K562 (cell line): ENCODE data around the gene TLR1. TPM values are rescaled to one million over a fixed set of nuclear protein-coding genes. Genes with fewer than 3 reads are reported as not detected.

ENCODE experiments used
- ATAC-seq: fragments of 200-7000 bp; cut with Tn5 transposase; 3 replicates; pipeline ENCODE4 v1.9.1; 2020; ENCODE audit warnings: moderate library complexity
- BruUV-seq: library from RNA; stranded (reverse); fragments of 400-500 nt; replicated peaks from 2 replicates; lab custom pipeline; 2021; lab: Mats Ljungman, UMichigan
- CTCF ChIA-PET: fragments of 300-600 bp; formaldehyde crosslinking; extraction: SDS; loops from one replicate; lab custom pipeline; 2021; ENCODE audit warnings: low intra/inter-chr PET ratio; lab: Yijun Ruan, JAX
- POLR2A ChIA-PET: fragments of 300-600, 350-650 bp; sonication (Branson Sonifier 250); formaldehyde crosslinking; extraction: SDS; loops from one replicate; lab custom pipeline; 2021; ENCODE audit warnings: antibody characterized with exemption, inconsistent platforms; lab: Yijun Ruan, JAX
- DNase-seq, 4 experiments: peaks; one replicate each; pipeline versions ENCODE4 v3.0.0 to v3.0.0-alpha.2; 2011 to 2018; ENCODE audit warnings: low spot score in 3 of 4, mixed read lengths in 3 of 4; ENCODE audit errors: extremely low read depth in 1 of 4
- FAIRE-seq: peaks from 2 replicates; lab custom pipeline; 2011; peaks lifted over from hg19 to GRCh38; lab: Jason Lieb, UNC
- H2AFZ ChIP-seq: 2 replicates; pipeline ENCODE4 v1.6.0; 2011; ENCODE audit warnings: low read depth, low read length, control low read depth, inconsistent platforms
- H3K27ac ChIP-seq: fragments of 200-600 bp; 3 replicates; pipeline ENCODE4 v1.8.0; 2011; ENCODE audit warnings: low read depth, mild to moderate bottlenecking, control low read depth, inconsistent platforms, low read length, moderate library complexity, mixed read lengths; ENCODE audit errors: extremely low read depth
- H3K27me3 ChIP-seq, 2 experiments: fragments of 300-600 bp in 1 of 2; 2 replicates in 1 of 2; 3 replicates in 1 of 2; pipeline versions ENCODE4 v1.6.0 to v1.8.0; 2011; ENCODE audit warnings: inconsistent platforms in 2 of 2, low read length in 2 of 2, mild to moderate bottlenecking in 1 of 2, mixed read lengths in 1 of 2, moderate library complexity in 1 of 2; ENCODE audit not compliant: control insufficient read depth in 2 of 2, insufficient read depth in 2 of 2
- H3K36me3 ChIP-seq: fragments of 300-600 bp; 3 replicates; pipeline ENCODE4 v1.8.0; 2011; ENCODE audit warnings: mild to moderate bottlenecking, low read length, inconsistent platforms; ENCODE audit not compliant: control insufficient read depth, insufficient read depth
- H3K4me1 ChIP-seq, 2 experiments: fragments of 200-600 bp in 1 of 2; replicated peaks in 1 of 2; 2 replicates in 1 of 2; 3 replicates in 1 of 2; pipeline versions ENCODE4 v1.5.1 to v1.8.0; 2011; ENCODE audit warnings: inconsistent platforms in 2 of 2, low read length in 2 of 2, mild to moderate bottlenecking in 1 of 2, mixed read lengths in 1 of 2, moderate library complexity in 1 of 2; ENCODE audit not compliant: control insufficient read depth in 2 of 2, insufficient read depth in 2 of 2
- H3K4me2 ChIP-seq: 2 replicates; pipeline ENCODE4 v1.6.1; 2011; ENCODE audit warnings: low read length, control low read depth, inconsistent platforms, mixed read lengths; ENCODE audit not compliant: insufficient read depth
- H3K4me3 ChIP-seq: fragments of 200-600 bp; sonication (generic), shearing (Covaris generic); 2 replicates; pipeline ENCODE4 v1.5.1; 2016; ENCODE audit warnings: control low read depth, inconsistent platforms
- H3K79me2 ChIP-seq: fragments of 200-600 bp; 3 replicates; pipeline ENCODE4 v1.8.0; 2011; ENCODE audit warnings: low read length, inconsistent platforms; ENCODE audit not compliant: control insufficient read depth, insufficient read depth
- H3K9ac ChIP-seq, 2 experiments: 2 replicates each; pipeline versions ENCODE4 v1.6.0 to v1.6.1; 2011; ENCODE audit warnings: low read depth in 2 of 2, low read length in 2 of 2, control low read depth in 1 of 2, inconsistent platforms in 1 of 2, mild to moderate bottlenecking in 1 of 2, mixed read lengths in 1 of 2; ENCODE audit not compliant: insufficient read depth in 1 of 2
- H3K9me1 ChIP-seq: one replicate; pipeline ENCODE4 v1.6.0; 2011; ENCODE audit warnings: inconsistent platforms, mild to moderate bottlenecking, low read length, moderate library complexity; ENCODE audit not compliant: control insufficient read depth, insufficient read depth
- H3K9me3 ChIP-seq: replicated peaks from 2 replicates; pipeline ENCODE4 v1.5.1; 2011; ENCODE audit warnings: low read depth, low read length, inconsistent platforms; ENCODE audit not compliant: control insufficient read depth, insufficient read depth
- H4K20me1 ChIP-seq: replicated peaks from 2 replicates; pipeline ENCODE4 v1.6.1; 2011; ENCODE audit warnings: low read length, inconsistent platforms, mixed read lengths; ENCODE audit not compliant: control insufficient read depth, insufficient read depth
- FOXP1 ChIP-seq: sonication (generic); formaldehyde crosslinking; IDR thresholded peaks from 2 replicates; pipeline ENCODE4 v1.8.0; 2022; ENCODE audit warnings: mild to moderate bottlenecking, missing genetic modification reagents
- HMGN3 ChIP-seq: IDR thresholded peaks from 2 replicates; pipeline ENCODE4 v1.6.1; 2011; ENCODE audit warnings: borderline replicate concordance, low read depth, mild to moderate bottlenecking, mixed read lengths, low read length; ENCODE audit not compliant: insufficient read length; ENCODE audit errors: extremely low read depth
- HOMEZ ChIP-seq: fragments of 250-450 bp; sonication (Bioruptor Pico); IDR thresholded peaks from 2 replicates; pipeline ENCODE4 v1.4.0; 2020; ENCODE audit warnings: mild to moderate bottlenecking, moderate library complexity
- KAT2B ChIP-seq: IDR thresholded peaks from one replicate; pipeline ENCODE4 v1.6.1; 2012; ENCODE audit warnings: low read depth, mild to moderate bottlenecking, control low read depth, inconsistent platforms, low read length, moderate library complexity
- POLR3A ChIP-seq: IDR thresholded peaks from 2 replicates; pipeline ENCODE4 v1.6.1; 2011; ENCODE audit warnings: borderline replicate concordance, mild to moderate bottlenecking, moderate library complexity; ENCODE audit not compliant: insufficient read length, insufficient read depth; ENCODE audit errors: extremely low read depth
- SMAD2 ChIP-seq: fragments of 150-350 bp; IDR thresholded peaks from 2 replicates; pipeline ENCODE4 v1.6.1; 2014; ENCODE audit warnings: low read depth, mild to moderate bottlenecking, low read length
- SMAD3 ChIP-seq: fragments of 450-650 bp; formaldehyde crosslinking; conservative IDR thresholded peaks from 2 replicates; pipeline ENCODE4 v1.4.0; 2020; ENCODE audit warnings: mild to moderate bottlenecking
- STAT5A ChIP-seq: IDR thresholded peaks from 2 replicates; pipeline ENCODE4 v1.6.1; 2012; ENCODE audit warnings: low read length, inconsistent platforms, borderline replicate concordance
- ZNF121 ChIP-seq: sonication (generic); formaldehyde crosslinking; conservative IDR thresholded peaks from 2 replicates; pipeline ENCODE4 v1.8.0; 2022; ENCODE audit warnings: missing genetic modification reagents
- ZNF133 ChIP-seq: fragments of 250-450 bp; sonication (Bioruptor Pico); IDR thresholded peaks from 2 replicates; pipeline ENCODE4 v1.4.0; 2020; ENCODE audit warnings: mild to moderate bottlenecking
- ZNF197 ChIP-seq: fragments of 200-800 bp; sonication (Bioruptor generic); IDR thresholded peaks from 2 replicates; pipeline ENCODE4 v1.6.1; 2016; ENCODE audit warnings: low read depth, missing genetic modification characterization, missing compliant biosample characterization
- whole genome bisulfite sequencing: fragments of 100-300 bp; shearing (Covaris generic); methylation state at CpG from one replicate; pipeline ENCODE4 v1.1.6; 2016; ENCODE audit warnings: low coverage, mixed read lengths; ENCODE audit not compliant: insufficient coverage; ENCODE audit errors: missing lambda C conversion rate; 5-methylcytosine and 5-hydroxymethylcytosine counted together
- in situ Hi-C: fragments of 300-500 bp; cut with MboI; formaldehyde crosslinking; loops from 4 replicates; pipeline ENCODE4 v1.15.0; 2018; ENCODE audit warnings: inconsistent platforms, mixed read lengths
- intact Hi-C: fragments of 100-400 bp; cut with micrococcal nuclease; formaldehyde crosslinking; loops from 2 replicates; pipeline ENCODE4 v1.14.2; 2022
- polyA plus RNA-seq, 8 experiments: library from polyadenylated mRNA; depleted of rRNA in 4 of 8; stranded (reverse) in 5 of 8; unstranded in 3 of 8; fragments of >200 nt; fragmentation: Nextera tagmentation in 2 of 8; fragmentation: Illumina TruSeq in 1 of 8; extraction: Ambion mirVana in 2 of 8; extraction: Trizol in 1 of 8; gene quantifications; 2 replicates each; pipeline versions ENCODE4 v1.2.1 to v1.2.3, GENCODE V29; 2011 to 2014; ENCODE audit warnings: inconsistent platforms in 1 of 8, missing spikeins in 1 of 8
- total RNA-seq, 7 experiments: library from RNA; depleted of rRNA in 6 of 7; stranded (reverse); fragments of >200 nt in 6 of 7; fragmentation: Illumina TruSeq in 2 of 7; extraction: Trizol in 2 of 7; gene quantifications; 2 replicates each; pipeline versions ENCODE4 v1.2.1 to v1.2.3, GENCODE V29; 2011 to 2021; ENCODE audit warnings: low replicate concordance in 1 of 7

TLR1 gene
- total and polyA plus RNA-seq, 9 of the 15 experiments (the other 6 are each of a cell fraction or from before 2014, with no cell fraction given), result 0.11 to 0.49 (median 0.29) TPM

- in situ Hi-C loops, result loop anchor here (10.0 kb wide), 1 partner anchor 375 kb away; no protein-coding TSS in a partner anchor
- no peak overlapping the region for H3K9ac ChIP-seq
- no peak overlapping the region for H3K4me2 ChIP-seq
- H2AFZ ChIP-seq, result no peak overlapping the region
- FAIRE-seq, result no peak
- no peaks in the 10 kb centered on the region for H3K36me3 ChIP-seq
- H3K27ac ChIP-seq, result no peak overlapping the region
- no TSS peak for BruUV-seq
- no peaks in the 10 kb centered on the region for H3K9me1 ChIP-seq
- no peak for TF ChIP-seq ZNF133 (CRISPR knock-in tag)
- TF ChIP-seq KAT2B, result no peak
- TF ChIP-seq FOXP1 (CRISPR knock-in tag), result no peak
- TF ChIP-seq SMAD2, result no peak
- TF ChIP-seq SMAD3 (CRISPR knock-in tag), result no peak
- TF ChIP-seq HOMEZ (CRISPR knock-in tag), result no peak
- no peak for TF ChIP-seq POLR3A
- no peak for TF ChIP-seq ZNF121 (CRISPR knock-in tag)
- no peak for TF ChIP-seq ZNF197 (CRISPR knock-in tag)
- TF ChIP-seq STAT5A, result no peak
- TF ChIP-seq HMGN3, result no peak
- CTCF ChIA-PET, result no interaction called here
- 0% methylated on average over 2 of the region's 2 CpGs for WGBS
- ATAC-seq, result no peak
- POLR2A ChIA-PET, result interaction anchor here (1.0 to 1.3 kb wide), 2 partner anchors 14 to 109 kb away, joined by 3 to 4 read pairs; no protein-coding TSS in a partner anchor
- H3K4me3 ChIP-seq, result no peak overlapping the region
- peaks cover 7 to 18% of the 10 kb centered on the region in 2 experiments; a peak in 3 of 5 replicates for H3K27me3 ChIP-seq
- intact Hi-C loops, result no loop called here
- no peaks in the 10 kb centered on the region for H3K9me3 ChIP-seq
- no peaks in the 10 kb centered on the region for H3K4me1 ChIP-seq
- no peaks in the 10 kb centered on the region for H4K20me1 ChIP-seq
- no peaks in the 10 kb centered on the region for H3K79me2 ChIP-seq
- no peak for DNase-seq
These were observed 34.7 kb downstream of the TLR1 start for GRCh38 chr4:38769857-38770256.
